Stimulated activated memory B cell treated with anti-CD40 and anti-IgM and Interleukin-4, amounts not matched to agents 10 μg/mL and 1 μg/mL and 100 μg/mL, for 72 hours (primary cell): ENCODE results near the gene DNAJC5.
A peak's percentile ranks its signal among the peaks of the same experiment; 100 is the strongest.

Experiments
- ATAC-seq: fragments of 150-1000 bp; cut with Tn5 transposase; 2 replicates; pipeline ENCODE4 v1.10.0; 2021
- H3K27ac Mint-ChIP-seq: one replicate; pipeline ENCODE4 v1.8.0; 2022; ENCODE audit warnings: mild to moderate bottlenecking, mixed read lengths
- H3K27me3 Mint-ChIP-seq: one replicate; pipeline ENCODE4 v1.8.0; 2022; ENCODE audit warnings: mixed read lengths
- H3K36me3 Mint-ChIP-seq: one replicate; pipeline ENCODE4 v1.8.0; 2022; ENCODE audit warnings: mixed read lengths
- H3K4me1 Mint-ChIP-seq: one replicate; pipeline ENCODE4 v1.8.0; 2022; ENCODE audit warnings: mixed read lengths
- H3K4me3 Mint-ChIP-seq: one replicate; pipeline ENCODE4 v1.8.0; 2022; ENCODE audit warnings: mild to moderate bottlenecking, moderate library complexity, mixed read lengths
- H3K9me3 Mint-ChIP-seq: one replicate; pipeline ENCODE4 v1.8.0; 2022; ENCODE audit warnings: mixed read lengths

The DNAJC5 gene

DNA sequence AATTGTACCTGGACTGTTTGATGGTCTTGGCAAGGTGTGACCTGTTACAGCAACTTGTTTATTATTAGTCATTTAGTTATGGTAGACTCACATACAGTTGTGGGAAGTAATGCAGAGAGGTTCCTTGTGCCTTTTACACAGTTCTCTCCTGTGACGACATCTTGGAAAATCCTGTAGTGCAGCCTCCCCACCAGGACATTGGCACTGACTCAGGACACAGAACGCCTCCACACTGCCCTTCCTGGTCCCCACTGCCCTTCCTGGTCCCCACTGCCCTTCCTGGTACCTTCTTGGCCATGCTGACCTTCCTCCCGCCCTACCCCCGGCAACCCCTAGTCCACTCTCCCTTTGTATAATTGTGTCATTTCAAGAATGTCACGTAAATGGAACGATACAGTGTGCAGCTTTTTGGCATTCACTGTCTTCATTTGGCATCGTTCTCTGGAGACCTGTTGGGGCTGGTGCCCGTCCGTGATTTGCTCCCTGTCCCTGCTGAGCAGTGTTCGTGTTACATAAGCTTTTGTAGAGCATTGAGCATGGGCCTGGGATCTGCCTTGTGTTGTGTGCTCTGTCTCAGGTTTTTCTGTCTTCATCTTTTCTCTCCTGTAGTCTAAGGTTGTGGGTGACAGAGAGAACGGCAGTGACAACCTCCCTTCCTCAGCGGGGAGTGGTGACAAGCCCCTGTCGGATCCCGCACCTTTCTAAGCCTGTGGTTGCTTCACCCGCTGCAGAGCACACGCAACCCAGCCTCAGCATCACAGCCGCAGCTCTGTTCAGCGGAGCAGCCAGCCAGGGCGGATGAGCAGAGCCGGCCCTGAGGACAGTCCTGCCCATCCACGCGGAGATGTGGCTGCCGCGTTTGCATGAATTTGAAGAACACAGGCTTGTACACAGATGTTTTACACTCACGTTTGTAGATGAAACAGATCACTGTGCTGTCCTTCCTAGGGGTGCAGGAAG lies 5.4 kb upstream of the DNAJC5 start:
- Mint-ChIP-seq H3K4me3 (no peak overlapping the region), H3K27me3 (no peaks in the 10 kb centered on the region), H3K27ac (no peak overlapping the region), H3K4me1 (peaks cover 21% of the 10 kb centered on the region), H3K36me3 (peaks cover 57% of the 10 kb centered on the region), H3K9me3 (no peaks in the 10 kb centered on the region)
- no peak for ATAC-seq

DNA sequence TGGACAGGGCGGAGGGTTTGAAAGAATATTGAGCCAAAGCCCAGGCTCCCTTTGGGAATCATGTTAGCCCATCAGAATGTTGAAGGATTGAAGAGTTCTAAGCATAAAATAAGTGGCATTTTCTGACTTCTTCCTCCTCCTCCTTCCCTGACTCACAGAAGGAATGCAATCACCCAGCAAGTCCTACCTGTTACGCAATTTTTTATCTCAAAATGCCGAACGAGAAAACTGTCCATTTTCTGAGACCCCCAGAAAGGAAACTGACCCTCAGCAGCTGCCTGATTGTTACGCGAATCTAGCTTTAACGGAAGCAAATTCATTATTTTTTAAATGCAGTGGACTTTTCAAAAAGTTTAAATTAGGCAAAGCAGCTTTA lies 4.7 kb upstream of the DNAJC5 start:
- Mint-ChIP-seq H3K4me3 (no peak overlapping the region), H3K9me3 (no peaks in the 10 kb centered on the region), H3K27ac (no peak overlapping the region), H3K36me3 (peaks cover 50% of the 10 kb centered on the region), H3K4me1 (peaks cover 18% of the 10 kb centered on the region), H3K27me3 (no peaks in the 10 kb centered on the region)
- ATAC-seq, result no peak

DNA sequence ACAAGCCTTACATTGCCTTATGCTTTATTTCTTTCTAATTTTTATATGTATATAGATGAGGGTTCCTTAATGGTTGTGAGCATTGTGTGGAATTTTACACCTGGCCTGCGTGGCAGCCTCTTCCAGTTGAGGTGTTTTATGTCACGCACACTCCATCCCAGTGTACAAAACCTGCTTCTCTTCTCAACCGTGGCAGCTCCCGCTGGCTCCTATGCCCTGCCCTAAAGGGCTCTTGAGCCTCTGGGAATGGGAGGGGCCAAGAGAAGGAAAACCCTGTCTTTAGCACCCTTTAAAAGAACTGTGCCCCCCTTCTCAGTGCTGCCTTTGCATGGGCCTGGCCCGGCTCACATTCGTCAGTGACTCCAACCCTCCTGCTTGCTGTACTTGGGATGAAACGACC lies 4.3 kb upstream of the DNAJC5 start:
- Mint-ChIP-seq H3K4me1 (peaks cover 14% of the 10 kb centered on the region), H3K36me3 (peaks cover 46% of the 10 kb centered on the region), H3K27ac (no peak overlapping the region), H3K9me3 (no peaks in the 10 kb centered on the region), H3K27me3 (no peaks in the 10 kb centered on the region), H3K4me3 (no peak overlapping the region)
- no peak for ATAC-seq

DNA sequence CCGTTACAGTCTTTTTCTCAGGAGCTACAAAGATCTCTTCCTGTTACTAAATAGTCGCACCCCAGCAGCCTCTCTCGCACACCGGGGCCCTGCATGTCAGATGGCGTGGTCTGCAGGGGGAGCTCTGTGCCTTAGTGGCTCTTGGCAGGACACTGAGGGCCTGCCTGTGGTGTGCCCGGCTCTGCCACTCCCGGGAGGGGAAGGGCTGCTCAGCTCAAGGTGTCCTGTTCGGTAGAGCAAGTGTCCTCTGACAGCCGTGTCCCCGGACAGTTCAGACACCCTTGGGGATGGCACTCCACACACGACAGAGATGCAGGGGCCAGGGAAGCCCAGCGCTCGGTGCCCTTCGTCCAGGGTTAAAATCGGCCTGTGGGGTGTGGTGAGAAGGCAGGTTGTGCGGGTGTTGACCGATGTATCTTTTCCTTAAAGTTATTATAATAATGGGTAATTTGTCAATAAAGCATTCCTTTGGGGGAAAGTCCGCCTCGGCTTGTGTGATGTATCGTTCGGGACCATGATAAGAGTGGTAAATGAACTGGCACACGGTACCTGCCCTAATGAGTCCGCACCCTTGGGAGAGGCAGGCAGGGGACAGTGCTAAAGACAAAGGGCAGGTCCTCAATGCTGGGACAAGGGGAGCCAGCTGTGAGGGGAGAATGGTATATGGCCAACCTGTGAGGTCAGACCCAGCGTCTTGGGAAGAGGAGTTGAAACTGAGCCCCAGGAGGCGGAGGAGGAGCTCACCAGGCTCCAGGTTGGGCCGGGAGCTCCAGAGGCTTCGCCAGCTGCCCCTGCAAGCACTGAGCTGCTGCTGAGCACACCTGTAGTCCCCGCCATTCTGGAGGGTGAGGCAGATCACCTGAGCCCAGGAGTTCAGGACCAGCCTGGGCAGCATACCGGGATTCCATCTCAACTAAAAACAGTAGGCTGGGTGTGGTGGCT lies 3.6 kb upstream of the DNAJC5 start:
- no peak overlapping the region for H3K27ac Mint-ChIP-seq
- no peaks in the 10 kb centered on the region for H3K27me3 Mint-ChIP-seq
- ATAC-seq, result no peak
- H3K9me3 Mint-ChIP-seq, result no peaks in the 10 kb centered on the region
- H3K4me3 Mint-ChIP-seq, result no peak overlapping the region
- H3K36me3 Mint-ChIP-seq, result peaks cover 41% of the 10 kb centered on the region
- H3K4me1 Mint-ChIP-seq, result peaks cover 16% of the 10 kb centered on the region

DNA sequence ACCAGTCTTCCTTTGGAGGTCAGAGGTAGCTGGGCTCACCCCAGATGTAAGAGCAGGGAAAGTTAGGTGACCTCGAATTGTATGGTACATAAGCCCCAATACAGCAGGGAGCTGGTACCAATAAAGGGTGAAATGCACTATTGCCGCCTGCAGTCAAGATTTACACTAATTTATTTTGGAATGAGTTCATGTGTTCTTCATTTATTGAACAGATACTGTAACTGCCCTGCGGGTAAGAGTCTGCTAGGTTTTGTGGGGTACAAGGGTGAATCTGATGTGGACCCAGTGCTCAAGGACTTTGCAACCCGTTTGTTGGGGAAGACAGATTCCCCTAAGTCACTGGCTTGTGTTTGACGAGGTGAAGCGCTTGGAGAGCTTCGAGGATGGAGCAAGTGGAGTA lies 2.5 kb upstream of the DNAJC5 start:
- Mint-ChIP-seq H3K4me3 (no peak overlapping the region), H3K36me3 (peaks cover 33% of the 10 kb centered on the region)

DNA sequence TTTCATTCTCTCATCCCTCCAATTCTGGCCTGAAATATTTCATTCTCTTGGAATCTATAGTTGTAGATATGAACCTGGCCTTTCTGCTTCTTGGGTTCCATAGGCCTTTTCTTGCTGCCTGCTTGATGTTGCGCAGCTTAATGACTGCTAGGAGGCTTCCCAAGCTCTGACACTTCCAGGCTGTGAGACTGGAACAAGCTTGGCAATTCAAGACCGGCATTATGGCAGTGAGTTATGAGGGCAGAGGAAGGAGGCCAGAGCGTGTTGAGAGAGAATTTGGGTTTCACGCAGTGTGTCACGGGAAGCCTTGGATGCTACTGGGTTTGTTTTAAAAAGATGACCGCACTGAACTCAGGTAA lies 948 bp upstream of the DNAJC5 start:
- no peak for ATAC-seq
- Mint-ChIP-seq H3K36me3 (peaks cover 24% of the 10 kb centered on the region), H3K27ac (peak overlapping the region; percentile 15), H3K4me3 (peak overlapping the region; percentile 75), H3K9me3 (no peaks in the 10 kb centered on the region), H3K4me1 (peaks cover 41% of the 10 kb centered on the region), H3K27me3 (no peaks in the 10 kb centered on the region)

More for the DNA sequence above, 2.5 kb upstream of the DNAJC5 start:
- Mint-ChIP-seq H3K9me3 (no peaks in the 10 kb centered on the region), H3K4me1 (peaks cover 25% of the 10 kb centered on the region), H3K27me3 (no peaks in the 10 kb centered on the region), H3K27ac (no peak overlapping the region)
- ATAC-seq, result no peak

DNA sequence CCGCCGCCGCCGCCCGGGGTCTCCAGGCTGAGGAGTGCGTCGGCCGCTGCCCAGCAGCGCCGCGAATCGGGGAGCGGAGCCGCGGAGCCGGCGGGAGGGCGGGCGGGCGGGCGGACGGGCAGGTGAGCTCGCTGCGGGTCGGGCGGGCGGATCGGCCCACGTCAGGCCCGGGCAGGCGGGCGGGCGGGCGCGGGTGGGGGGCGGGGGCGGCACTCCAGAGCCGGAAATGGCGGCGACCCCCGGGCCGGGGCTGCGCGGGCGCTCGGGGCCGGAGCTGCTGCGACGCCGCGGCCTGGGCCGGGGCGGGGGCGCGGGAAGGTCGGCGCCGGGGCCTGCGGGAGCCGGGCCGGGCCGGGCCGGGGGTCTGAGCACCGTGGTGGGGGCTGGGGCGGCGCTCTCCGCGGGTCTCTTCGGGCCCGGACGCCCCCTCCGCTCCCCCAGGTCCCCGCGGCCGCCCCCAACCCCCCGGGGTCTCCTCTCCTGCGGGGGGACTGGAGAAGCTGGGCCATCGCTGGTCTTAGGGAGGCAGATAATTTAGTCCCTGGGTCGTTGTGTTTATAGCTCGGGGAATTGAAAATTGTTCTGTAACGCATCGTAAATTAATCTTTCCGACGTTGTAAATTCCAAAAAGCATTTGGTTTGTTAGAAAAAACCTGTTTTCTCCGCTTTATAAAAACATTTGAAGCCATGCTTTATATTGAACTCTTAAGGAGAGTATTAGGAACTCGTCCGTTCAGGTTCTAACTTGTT lies 451 bp downstream of the DNAJC5 start:
- Mint-ChIP-seq H3K9me3 (no peaks in the 10 kb centered on the region), H3K27me3 (no peaks in the 10 kb centered on the region), H3K27ac (peak overlapping the region; percentile 91), H3K4me3 (peak overlapping the region; percentile 81), H3K36me3 (peaks cover 11% of the 10 kb centered on the region), H3K4me1 (peaks cover 49% of the 10 kb centered on the region)
- ATAC-seq, result peak; percentile 53

DNA sequence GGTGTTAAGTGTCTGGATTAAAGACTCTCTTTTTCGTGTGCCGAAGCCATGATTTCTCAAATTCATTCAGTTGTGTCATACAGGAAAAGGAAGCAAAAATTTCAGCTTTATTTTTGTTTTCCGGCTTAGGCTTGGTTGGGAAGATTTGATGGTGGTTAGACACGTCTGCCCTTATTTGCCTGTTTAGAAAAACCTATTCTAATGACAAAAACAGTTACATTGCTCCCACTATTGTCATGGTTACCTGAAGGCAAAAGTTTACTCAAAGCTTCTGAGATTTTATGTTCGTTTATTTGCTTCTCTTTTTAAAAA lies 982 bp downstream of the DNAJC5 start:
- no peaks in the 10 kb centered on the region for H3K9me3 Mint-ChIP-seq
- no peak for ATAC-seq
- H3K27ac Mint-ChIP-seq, result peak overlapping the region; percentile 91
- peak overlapping the region; percentile 81 for H3K4me3 Mint-ChIP-seq
- H3K4me1 Mint-ChIP-seq, result peaks cover 54% of the 10 kb centered on the region
- no peaks in the 10 kb centered on the region for H3K27me3 Mint-ChIP-seq
- H3K36me3 Mint-ChIP-seq, result peaks cover 9% of the 10 kb centered on the region

DNA sequence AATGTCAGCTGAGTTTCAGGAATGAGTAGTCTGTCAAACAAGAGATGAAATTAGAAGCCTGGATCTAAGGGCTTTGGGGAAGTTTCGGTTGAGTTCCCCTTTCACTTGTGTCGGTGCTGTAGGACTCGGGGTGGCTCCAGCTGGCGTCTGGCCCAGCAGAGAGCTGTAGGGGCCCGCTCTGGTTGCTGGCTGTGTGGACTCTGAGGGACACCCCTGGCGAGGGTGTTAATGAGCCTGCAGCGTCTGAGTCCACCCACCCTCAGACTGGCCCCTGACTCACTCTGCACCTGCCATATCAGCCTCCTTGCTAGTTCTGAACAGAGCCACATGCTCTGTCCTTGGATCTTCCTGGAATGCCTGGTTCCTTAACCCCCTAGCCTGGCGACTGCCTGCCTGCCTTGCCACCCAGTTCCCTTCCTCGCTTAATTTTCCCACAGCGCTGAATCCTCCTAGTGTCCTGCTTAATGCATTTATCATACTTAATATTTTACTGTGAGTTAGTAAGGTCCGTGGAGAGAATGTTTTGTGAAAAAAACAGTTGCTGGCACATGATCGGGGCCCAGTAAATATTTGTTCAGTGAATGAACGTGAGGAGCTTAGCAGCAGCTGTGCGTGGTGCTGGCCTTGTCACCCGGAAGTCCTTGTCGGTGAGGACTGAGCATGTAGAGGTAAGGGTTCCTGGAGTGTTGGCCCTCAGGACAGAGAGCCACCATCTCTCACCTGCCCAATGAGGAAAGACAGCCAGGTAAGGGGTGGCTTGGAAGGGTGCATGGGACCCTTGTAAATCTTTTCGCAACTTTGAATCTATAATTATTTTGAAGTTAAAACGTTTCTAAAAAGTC lies 1.6 kb downstream of the DNAJC5 start:
- peak overlapping the region; percentile 91 for H3K27ac Mint-ChIP-seq
- ATAC-seq, result peak; percentile 62
- H3K36me3 Mint-ChIP-seq, result peaks cover 7% of the 10 kb centered on the region
- no peaks in the 10 kb centered on the region for H3K9me3 Mint-ChIP-seq
- H3K4me3 Mint-ChIP-seq, result peak overlapping the region; percentile 81
- H3K4me1 Mint-ChIP-seq, result peaks cover 60% of the 10 kb centered on the region
- H3K27me3 Mint-ChIP-seq, result no peaks in the 10 kb centered on the region

DNA sequence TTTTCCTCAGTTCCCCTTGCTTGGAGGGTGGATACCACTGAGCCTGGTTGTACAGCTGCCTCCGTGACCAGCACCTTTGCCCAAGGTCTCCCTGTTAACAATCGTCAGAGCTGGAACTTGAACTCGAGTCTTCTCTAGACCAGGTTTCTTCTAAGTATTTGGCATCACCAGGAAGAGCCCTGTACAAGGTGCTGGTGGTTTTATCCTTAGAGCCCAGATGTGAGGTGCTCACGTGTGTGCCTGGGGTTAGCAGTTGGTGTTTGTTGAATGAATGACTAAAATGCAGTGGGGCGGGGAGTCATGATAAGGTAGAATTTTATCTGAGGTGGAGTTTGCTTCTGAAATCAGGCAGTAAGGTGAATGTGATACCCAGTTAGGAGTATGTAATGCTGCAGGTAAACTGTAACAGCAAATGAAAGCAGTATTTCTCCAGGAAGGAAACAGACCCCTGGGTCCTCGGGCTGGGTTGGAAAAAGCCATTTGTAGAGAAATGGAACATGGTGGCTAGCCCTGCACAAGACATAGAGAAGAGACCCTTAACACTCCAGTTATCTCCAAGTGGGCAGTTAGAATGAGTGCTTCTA lies 3.1 kb downstream of the DNAJC5 start:
- ATAC-seq, result no peak
- Mint-ChIP-seq H3K27me3 (no peaks in the 10 kb centered on the region), H3K4me1 (peaks cover 66% of the 10 kb centered on the region), H3K9me3 (no peaks in the 10 kb centered on the region), H3K36me3 (peaks cover 6% of the 10 kb centered on the region), H3K4me3 (no peak overlapping the region), H3K27ac (peak overlapping the region; percentile 91)

DNA sequence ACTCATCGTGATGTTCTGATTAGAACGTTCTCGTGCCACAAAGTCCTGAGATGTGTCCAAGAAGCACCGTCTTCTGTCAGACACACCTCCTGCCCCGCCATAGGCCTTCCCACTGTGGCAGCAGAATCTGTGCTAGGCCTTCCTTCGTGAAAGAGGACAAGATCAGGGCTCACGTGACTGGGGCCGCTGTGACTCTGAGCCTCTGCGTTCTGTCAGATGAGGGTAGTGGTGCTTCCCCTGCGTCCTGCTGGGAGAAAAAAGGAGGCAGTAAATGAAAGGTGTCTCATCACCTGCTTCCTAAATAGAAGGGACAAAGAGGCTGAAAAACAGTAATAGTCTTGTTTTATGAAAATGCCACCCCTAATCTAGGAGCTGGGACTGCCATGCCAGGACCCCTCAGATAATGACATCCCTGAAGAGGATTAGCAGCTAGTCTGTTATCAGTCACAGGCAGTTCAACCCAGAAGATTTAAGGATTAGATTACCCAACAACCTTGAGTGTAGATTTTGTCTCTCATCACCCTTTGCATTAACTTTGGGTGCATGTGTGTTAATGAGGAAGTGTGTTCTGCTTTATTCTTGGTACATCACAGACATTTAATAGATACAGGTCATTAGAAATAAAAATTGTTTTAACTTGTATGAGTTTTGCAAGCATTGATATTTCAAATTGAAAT lies 4.1 kb downstream of the DNAJC5 start:
- no peak for ATAC-seq
- H3K27ac Mint-ChIP-seq, result no peak overlapping the region
- H3K27me3 Mint-ChIP-seq, result no peaks in the 10 kb centered on the region
- H3K4me1 Mint-ChIP-seq, result peaks cover 66% of the 10 kb centered on the region
- H3K36me3 Mint-ChIP-seq, result peaks cover 6% of the 10 kb centered on the region
- no peaks in the 10 kb centered on the region for H3K9me3 Mint-ChIP-seq
- H3K4me3 Mint-ChIP-seq, result no peak overlapping the region

DNA sequence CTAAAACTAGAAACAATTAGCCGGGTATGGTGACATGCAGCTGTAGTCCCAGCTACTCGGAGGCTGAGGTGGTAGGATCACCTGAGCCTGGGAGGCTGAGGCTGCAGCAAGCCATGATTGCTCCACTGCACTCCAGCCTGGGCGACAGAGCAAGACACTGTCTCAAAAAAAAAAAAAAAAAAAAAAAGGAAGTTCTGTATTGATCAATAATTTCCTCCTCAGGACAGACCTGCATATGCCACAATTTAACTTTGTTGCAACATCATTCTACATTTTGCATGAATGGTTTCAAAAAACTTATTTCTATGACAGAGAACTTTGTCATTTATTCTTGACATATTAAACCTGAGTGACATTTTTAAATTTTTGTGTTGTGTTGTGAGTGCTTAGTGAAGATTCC lies 5.5 kb downstream of the DNAJC5 start:
- Mint-ChIP-seq H3K27ac (no peak overlapping the region), H3K4me1 (peaks cover 71% of the 10 kb centered on the region), H3K36me3 (peaks cover 6% of the 10 kb centered on the region)

DNA sequence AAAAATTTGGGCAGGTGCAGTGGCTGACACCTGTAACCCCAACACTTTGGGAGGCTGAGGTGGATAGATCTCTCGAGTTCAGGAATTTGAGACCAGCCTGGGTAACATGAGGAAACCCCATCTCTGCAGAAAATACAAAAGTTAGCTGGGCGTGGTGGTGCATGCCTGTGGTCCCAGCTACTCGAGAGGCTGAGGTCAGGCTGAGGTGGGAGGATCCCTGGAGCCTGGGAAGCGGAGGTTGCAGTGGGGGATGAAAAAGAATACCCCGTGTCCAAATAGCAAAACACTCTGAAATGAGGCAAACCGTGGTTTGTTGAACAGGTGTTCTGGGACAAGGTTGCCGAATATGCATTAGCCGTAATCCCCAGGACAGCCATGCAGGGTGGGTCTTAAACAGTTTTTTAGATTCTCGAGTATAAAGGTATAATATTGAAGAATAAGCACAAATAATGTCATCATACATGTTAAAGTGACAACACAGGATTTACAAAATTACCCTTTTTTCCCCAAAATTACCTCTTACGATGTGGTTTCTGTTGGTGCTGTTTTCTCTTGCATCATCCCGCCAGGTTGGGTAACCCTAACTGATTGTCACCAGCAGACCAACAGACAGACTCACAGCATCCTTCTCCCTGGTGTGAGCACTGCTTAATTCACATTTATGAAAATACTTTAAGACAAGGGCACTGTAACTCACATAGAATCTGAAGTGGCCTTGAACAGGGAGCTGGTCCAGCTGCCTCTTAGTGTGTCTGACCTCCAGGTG lies 9.1 kb downstream of the DNAJC5 start:
- peaks cover 55% of the 10 kb centered on the region for H3K4me1 Mint-ChIP-seq

More for the DNA sequence above, 5.5 kb downstream of the DNAJC5 start:
- no peak for ATAC-seq
- Mint-ChIP-seq H3K9me3 (no peaks in the 10 kb centered on the region), H3K4me3 (no peak overlapping the region), H3K27me3 (no peaks in the 10 kb centered on the region)

More for the DNA sequence above, 9.1 kb downstream of the DNAJC5 start:
- H3K36me3 Mint-ChIP-seq, result peaks cover 6% of the 10 kb centered on the region
- H3K27ac Mint-ChIP-seq, result no peak overlapping the region
- H3K27me3 Mint-ChIP-seq, result no peaks in the 10 kb centered on the region
- ATAC-seq, result no peak
- no peak overlapping the region for H3K4me3 Mint-ChIP-seq
- no peaks in the 10 kb centered on the region for H3K9me3 Mint-ChIP-seq
